Gastrocnemius medialis (tissue), 4 donors: Measurements from ENCODE around the gene CEP112.

Experiments
- CTCF ChIP-seq, 5 experiments: fragments of 450-650 bp in 3 of 5; fragments of 200-600 bp in 2 of 5; sonication (generic) in 2 of 5; IDR thresholded peaks in 4 of 5; conservative IDR thresholded peaks in 1 of 5; 1 replicate in 4 of 5; 2 replicates in 1 of 5; pipeline ENCODE4 v1.5.1; 2016 to 2019; ENCODE audit warnings: antibody characterized with exemption in 5 of 5, mild to moderate bottlenecking in 3 of 5, moderate library complexity in 3 of 5
- POLR2A ChIP-seq, 2 donors: fragments of 450-650 bp; IDR thresholded peaks; one replicate each; pipeline ENCODE4 v1.6.1; 2017; ENCODE audit warnings: antibody characterized with exemption in 2 of 2, mild to moderate bottlenecking in 2 of 2, moderate library complexity in 2 of 2

GRCh38 chr17:65833214-65833613 lies 358.7 kb downstream of the CEP112 start:
- no peak for TF ChIP-seq CTCF (IDR thresholded peaks at IDR 0.05 in 4 of 5, conservative IDR thresholded peaks at IDR 0.05 in 1 of 5)
- no peak for TF ChIP-seq POLR2A (IDR thresholded peaks at IDR 0.05)
